Pons (tissue), 1 donor: ENCODE results near the gene ZNRF3.
A peak's percentile ranks its signal among the peaks of the same experiment; 100 is the strongest.
"Not testable (repeated sequence)": the region's sequence is repeated elsewhere in the genome, so short reads cannot be mapped to it uniquely, and the experiment has no call there.

Experiments
- DNase-seq: peaks from one replicate; pipeline ENCODE4 v3.0.0-alpha.2; 2016; ENCODE audit warnings: low spot score

Gene ZNRF3

DNA sequence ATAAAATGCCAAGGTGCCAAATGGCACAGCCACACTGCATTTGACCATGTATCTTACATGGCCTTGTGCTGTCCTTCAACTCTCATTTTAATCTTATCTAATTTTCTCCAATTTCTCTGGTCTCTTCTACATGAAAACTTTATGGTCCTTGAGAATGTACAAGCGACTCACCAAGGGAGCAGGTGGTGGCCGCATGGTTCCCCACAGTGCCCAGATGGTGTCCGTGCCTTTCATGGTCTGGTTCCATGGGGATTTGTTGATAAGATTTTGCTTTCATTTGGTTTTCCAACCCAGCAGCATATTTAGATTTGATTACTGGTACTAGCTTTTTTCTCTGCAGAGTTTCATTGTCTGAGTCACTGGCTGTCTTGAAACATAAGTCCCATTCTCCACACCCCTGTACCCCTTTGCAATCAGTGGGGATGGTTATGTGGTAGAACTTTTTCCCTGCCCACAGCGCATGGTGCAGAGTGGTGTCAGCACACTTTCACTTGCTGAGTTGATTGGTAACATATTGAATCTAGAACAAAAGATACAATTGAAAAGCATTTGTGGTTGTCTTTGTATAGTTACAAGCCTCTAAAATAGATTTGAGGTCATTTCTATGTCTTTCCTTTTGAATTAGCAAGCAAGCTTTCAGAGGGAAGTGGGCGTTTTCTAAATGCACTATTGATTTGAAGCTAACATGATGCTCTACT, 24.1 kb downstream of the ZNRF3 start:
- no peak for DNase-seq

DNA sequence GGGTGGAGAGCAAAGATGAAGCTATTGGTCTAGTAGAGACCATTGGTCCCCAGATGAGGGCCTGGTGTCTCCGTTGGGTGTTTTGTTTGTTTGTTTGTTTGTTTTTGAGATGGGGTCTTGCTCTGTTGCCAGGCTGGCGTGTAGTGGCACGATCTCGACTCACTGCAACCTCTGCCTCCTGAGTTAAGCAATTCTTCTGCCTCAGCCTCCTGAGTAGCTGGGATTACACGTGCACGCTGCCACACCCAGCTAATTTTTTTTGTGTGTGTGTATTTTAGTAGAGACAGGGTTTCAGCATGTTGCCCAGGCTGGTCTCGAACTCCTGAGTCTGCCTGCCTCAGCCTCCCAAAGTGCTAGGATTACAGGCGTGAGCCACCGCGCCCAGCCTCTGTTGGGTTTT, 25.4 kb downstream of the ZNRF3 start:
- not testable (repeated sequence) for DNase-seq

DNA sequence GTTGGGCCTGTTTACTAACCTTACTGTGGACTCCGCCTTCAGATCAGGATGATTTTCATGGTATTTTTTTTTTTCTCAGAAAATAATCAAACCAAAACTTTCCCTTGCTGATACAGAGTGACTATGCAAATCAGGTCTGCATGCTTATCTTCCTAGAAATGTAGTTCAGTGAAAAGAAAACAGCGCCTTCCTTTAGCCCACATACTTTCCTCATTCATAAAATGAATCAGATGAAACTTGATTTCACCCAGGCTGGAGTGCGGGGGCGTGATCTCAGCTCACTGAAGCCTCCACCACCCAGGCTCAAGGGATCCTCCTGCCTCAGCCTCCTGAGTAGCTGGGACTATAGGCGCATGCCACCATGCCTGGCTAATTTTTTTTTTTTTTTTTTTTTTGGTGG, 26.0 kb downstream of the ZNRF3 start:
- no peak for DNase-seq

DNA sequence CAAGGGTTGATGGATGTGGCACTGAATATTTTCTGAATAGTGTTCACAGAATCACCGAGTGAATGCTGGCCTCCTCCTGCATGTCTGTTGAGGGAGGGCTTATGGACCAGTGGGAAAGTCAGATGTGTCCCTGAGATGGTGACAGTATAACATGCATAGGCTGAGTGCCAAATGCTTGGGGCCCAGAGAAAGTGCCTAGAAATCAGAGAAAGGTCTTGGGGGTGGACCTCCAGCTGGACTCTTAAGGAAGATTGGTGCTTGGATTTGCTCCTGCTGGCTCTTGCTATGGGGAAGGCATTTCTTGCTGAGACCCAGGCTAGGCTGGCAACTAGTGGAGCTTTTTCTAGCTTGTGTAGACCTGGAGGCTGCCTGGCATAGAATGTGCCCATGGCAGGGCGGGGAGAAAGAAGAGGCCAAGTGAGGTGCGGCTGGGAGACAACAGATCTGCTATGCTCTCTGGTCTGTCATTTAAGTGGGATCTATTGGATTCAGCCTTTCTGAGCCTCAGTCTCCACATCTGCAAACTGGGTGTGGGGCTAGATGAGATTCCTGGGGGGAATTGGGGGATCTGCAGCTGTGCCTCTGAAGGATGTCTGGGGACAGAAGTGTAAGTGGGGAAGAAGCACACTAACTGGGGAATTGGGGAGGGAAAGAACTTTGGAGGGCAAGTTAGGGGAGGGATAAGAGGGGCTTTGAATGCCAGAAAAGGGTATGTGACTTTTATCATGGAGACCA, 27.4 kb downstream of the ZNRF3 start:
- no peak for DNase-seq

DNA sequence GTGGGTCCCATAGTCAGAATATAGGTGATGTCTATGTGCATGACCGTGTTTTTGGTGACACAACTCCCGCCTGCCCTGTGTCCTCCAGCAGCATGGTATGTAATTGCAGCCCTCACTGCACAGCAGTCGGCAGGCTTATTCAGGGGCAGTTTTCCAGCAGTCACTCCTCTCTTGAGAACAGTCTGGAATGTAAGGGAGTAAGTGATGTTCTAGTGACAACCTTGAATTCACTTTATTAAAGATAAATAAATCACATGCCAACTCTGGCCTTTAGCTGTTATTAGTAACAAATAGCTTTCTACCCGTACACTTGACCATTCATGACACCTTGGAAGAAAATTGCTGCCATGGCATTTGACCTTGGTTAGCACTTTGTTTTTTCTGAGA, 27.9 kb downstream of the ZNRF3 start:
- DNase-seq = no peak

DNA sequence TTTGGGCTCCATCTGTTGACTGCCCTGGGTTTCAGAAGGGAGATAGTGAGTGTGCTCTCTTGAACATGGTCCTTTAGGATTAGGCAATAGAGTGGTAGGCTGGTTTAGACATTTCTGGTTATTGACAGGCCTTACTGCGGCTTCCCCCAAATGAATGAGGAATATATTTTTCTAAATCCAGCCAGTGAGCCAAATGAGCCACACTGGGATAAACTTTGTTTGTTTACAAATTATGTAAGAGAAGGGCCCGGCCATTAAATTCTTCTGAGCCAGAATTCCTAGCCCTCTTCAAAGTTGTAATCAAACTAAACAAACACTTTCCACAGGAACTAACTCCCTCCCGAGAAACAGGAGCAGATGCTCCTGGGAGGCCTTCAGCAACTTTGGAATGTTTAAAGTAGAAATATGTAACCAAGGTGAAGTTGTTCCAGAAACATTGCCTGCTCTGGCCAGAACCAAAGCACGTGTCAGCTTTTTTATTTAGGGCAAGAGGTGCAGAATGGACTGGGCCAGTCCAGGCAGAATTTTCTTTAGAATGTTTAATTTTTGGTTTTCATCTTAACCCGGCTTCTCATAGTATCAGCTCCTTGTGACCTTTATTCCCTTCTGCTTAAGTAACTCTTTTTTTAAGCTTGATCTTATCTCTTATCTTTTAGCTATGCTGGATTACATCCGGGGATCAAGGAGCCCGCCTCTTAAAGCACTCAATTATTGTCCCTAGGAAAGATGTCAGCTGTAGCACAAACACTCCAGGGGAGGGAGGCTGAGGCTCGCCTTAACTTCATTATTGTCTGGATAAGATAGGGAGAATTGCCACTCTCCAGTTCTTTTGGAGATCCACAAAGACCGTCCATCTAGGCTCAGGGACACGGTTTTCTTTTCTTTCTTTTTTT, 28.7 kb downstream of the ZNRF3 start:
- DNase-seq = peak; percentile 22

DNA sequence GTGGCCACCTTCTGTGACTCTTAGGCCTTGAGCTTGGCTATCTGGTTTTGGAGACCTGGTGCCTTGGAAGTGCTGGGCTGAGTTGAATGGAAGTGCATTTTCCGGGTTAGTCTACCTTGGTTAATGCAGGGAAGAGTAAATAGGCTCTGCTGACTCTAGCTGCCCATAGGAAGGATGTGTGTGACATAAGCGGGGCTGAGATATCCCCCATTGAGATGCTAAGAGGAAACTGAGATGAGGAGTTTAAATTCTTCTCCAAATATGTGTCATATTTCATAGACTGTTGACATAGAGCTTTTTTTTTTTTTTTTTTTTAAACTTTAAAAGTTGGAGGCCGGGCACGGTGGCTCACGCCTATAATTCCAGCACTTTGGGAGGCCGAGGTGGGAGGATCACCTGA, 30.8 kb downstream of the ZNRF3 start:
- DNase-seq = no peak

DNA sequence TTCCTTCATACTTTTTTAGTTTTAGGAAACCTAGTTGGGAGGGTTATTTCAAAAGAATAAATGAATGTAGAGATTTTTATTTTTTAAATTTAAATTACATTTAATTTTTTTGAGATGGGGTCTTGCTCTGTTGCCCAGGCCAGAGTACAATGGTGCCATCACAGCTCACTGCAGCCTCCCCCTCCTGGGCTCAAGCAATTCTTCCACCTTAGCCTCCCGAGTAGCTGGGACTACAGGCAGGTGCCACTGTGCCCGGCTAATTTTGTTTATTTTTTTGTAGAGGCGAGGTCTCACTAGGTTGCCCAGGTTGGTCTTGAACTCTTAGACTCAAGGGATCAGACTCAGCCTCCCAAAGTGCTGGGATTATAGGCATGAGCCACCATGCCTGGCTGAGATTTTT, 32.6 kb downstream of the ZNRF3 start:
- no peak for DNase-seq

DNA sequence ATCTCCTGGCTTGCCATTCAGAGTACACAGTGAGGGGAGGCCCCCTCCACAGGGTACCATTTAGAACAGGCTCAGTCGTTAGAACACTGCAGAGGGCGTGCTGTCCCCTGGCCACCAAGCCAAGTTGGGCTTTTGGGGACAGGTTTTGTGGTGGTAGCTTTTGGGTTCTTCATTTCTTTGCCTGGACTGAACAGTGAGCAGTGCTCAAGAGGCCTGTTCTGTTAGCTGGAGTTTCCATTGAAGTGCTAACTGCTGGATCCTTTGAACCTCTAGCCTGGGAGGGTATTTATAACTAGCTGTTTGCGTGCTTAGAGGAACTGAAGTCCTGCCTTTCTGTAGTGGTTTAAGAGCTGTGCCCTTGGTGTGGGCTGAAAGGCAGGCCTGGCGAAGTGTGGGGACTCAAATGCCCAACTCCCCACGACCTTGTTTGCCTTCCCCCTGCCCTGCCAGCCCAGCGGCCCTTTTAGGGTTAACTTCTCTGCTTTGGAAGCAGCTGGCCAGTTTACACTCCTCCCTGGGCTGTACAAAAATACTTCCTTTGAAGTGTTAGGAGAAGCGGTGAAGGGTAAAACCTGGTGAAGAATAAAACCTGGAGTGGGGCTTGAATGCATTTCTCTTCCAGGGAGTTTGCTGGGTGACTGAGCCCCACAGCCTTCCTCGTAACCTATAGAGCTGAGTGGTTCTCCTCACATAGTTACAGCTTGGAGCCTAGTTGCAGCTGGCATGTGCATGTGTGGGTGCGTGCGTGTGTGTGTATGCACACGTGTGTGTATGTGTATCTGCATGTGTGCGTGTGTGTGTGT, 34.6 kb downstream of the ZNRF3 start:
- DNase-seq = no peak

DNA sequence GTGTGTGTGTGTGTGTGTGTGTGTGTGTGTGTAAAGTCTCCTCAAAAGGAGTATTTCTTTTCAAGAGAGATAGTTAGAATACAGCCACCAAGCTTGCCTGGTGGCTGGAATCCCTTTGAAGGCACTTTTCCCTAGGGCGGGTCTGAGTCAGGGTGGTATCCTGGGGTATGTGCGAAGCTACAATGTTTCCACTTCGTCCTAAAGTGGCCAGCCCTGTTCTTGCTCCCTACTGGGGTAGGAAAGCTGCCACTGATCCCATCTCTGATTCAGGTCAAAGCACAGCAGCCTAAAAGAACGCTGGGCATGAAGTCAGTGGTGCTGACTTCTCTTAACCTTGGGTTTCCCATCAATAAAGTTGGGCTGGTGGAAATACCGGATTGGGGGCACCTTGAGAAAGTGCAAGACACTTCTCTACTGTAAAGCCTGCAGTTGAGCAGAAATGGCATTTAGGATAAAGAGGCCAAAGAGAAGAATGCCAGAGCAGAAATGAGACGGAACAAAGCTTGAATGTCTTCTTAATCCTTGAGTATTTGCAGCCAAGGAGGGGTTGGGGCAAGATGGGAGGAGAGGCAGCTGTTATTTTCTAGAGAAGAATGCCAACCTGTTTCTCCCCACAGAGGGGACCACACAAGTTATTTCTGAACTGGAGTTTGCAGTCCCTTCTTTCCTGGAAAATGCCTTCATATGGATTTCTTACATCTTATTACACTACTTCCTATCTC, 35.3 kb downstream of the ZNRF3 start:
- no peak for DNase-seq

DNA sequence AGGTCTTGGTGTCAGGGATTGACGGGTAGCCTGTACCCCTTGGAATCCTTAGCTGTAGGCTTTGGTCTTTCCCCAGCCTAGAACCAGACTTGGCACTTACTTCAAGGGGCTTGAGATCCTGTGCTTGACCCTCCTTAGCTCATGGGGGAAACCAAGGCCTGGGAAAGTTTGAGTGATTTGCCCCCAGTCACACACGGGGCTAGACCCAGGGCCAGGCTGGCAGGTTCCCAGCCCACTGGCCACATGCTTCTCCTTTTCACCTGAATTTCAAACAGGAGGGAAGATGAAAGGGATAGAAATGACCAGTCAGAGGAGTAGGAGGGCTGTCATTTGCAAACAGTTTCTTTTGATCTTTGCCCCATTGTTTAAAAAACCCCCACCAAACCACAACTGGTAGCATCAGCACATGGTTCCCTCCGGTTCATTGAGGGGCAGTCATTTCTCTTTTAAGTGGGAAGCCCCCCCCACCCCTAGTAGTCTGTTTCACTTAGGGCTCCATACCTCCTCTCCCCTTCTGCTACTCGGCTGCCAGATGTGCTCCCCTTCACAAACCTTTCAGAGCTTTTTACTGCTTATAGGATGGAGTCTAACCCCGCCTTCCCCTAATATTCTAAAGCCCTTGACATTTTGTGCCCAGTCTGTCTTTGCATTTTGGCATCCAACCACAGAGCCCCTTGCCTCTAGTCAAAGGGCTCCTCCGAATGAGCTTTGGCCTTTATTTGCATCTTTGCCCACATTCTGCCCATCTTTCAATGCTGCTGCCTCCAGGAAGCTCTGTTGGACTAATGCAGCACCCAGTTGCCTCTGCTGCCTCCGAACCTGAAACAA, 37.6 kb downstream of the ZNRF3 start:
- no peak for DNase-seq

DNA sequence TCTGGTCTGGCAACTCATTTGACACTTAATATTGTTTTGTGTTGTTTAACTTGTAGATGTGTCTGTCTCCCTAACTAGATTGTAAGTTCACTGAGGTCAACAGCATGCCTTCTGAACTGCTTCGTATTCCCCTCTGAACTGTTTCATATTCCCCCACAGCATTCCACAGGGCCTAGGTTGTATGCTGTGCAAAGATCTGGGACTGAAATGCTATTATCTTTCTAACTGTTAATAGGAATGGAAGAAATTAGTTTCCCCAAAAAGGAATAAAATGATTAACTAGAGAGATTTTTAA, 38.2 kb downstream of the ZNRF3 start:
- no peak for DNase-seq

DNA sequence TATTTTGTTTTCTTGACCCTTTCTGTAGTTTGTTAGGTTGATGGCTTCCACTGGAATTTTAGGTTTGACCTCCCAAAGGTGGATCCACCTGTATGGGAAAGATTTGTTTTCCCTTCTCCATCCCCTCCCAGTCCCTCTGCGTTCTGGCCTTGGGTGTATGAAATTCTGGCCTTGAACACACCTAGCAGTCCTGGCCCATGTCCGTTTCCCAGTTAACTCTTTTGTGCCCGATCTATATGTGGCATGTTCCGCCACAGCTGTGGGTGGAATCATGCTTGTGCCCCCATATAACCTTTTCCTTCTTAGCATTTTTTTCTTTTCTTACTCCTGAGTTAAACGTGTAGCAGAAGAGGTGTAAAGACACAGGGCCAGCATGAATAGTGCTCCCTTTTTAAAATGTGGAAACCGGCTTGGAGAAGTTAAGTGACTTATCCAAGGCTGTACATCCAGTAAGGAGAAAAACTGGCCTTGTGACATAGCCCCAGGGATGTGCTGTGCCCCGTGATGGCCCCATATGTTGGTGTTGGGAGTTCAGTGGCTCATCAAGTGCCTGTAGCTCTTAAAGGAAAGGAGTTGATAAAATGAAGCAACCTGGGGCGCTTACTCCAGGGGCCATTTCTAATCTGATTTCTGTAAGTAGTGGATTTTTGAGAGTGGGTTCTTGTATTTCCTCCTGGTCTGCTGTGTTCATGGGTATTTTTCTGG, 39.3 kb downstream of the ZNRF3 start:
- no peak for DNase-seq

DNA sequence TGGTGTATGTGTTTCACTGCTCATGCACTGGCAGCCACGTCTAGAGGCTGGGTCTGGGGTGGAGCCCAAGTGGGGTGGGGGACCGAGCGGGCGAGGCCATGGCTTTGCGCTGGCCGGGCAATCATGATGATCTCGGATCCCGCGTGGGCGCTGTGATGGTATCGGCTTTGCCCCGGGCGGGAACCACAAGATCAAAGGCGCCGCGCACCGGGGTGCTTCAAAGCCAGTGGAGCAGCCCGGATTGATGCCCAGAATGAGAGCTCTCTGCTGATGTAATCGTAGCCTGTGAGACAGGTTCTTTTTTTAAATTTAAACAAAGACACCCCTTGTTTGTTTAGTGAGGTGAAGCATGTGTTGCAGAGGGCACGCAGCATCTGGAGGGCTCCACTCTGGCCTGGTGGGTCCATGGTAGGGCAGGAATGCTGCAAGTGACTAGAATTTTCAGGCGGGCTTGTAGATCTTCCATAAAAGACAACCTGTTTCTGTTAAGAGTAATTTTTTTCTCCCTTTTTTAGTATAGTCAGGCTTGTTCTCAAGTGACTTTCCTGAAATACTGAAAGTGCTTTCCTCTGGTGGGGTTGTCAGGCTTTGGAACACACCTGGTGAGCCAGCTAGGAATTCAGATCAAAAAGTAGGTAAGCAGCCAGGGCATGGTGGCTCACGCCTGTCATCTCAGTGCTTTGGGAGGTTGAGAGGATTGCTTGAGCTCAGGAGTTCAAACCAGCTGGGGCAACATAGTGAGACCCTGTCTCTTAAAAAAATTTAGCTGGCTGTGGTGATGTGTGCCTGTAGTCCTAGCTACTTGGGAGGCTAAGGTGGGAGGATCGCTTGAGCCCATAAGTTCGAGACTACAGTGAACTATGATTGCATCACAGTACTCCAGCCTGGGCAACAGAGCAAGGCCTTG, 40.7 kb downstream of the ZNRF3 start:
- DNase-seq = no peak

DNA sequence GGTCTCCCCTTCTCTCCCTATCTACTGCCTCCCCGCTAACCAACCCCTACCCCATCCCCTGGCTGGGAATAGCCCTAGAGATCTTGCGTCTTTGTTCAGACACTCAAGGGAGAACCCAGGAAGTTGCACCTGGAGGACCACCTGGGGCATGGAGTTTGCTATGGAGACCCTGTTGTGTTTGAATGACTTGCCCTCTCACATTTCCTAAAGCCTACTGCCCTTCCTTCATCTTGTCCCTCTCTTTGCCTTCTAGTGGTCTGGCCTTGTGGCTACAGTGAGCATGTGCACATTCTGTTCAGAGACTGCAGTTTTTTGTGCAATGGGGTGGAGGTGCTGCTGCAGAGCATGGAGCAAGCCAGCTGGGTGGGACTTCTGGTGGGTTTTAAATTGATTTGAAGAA, 42.5 kb downstream of the ZNRF3 start:
- DNase-seq = no peak

DNA sequence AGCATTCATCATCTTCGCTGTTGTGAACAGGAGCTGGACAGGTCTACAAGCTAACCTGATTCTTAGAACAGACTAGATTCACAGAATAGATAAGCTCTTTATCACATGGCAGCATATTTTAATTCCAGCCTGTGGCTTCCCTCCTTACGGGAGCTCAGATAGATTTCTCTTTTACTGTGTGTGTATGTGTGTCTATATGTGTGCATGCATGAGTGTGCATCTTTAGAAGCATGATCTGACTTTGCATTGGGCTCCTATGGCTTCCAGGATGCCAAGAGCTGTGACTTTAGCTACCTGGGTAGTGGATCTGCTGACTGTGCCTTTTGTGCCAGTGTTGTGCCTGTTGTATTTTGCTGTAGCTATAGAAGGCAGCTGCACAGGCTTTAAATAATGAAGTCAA, 44.3 kb downstream of the ZNRF3 start:
- DNase-seq = no peak

DNA sequence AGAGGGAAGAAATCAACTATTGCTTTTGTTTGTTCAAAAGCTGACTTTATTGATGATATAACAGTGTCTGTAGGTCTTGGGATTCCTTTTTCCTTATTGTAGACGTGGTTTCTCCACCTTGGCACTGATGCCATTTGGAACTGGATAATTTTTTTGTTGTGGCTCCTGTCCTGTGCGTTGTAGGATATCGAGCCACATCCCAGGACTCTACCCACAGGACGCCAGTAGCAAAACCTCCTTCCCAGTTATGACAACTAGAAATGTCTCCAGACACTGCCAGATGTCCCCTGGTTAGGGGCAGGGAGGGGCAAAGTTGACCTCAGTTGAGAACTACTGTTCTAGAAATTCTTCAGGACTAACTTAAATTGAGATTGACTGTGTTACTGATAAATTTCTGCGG, 45.8 kb downstream of the ZNRF3 start:
- no peak for DNase-seq

DNA sequence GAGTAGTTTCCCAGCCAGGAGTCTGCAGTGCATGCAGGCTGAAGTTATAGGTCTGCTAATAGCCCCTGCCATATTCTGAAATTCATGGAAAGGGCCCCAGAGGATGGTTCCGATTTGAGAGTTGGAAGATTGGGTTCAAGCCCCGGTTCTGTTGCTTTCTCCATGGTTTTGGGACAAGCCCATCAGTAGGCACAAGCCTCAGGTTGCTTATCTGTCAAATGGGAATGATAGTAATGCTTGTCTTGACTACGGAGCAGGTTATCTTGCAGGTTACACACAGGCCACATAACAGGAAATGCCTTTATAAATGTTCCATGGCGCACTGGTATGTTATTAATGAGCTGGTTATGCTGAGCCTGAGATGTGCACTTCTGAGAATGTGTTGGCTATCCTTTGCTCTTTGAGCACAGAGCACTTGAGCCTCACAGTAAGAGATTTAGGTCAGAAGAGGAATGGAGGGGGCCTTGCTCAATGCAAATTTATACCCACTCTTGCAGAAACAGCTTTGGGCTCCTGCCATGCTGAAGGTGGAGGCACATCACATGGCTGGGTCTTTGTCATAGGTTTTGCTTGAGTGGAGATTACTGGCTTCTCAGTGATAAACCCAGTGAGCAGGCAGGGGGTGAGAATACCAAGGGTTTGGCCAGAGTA, 47.1 kb downstream of the ZNRF3 start:
- DNase-seq = no peak
